Activated T-cell treated with anti-CD3 and anti-CD28 coated beads for 48 hours (primary cell): ENCODE results near the gene RNF2.
"Not testable (repeated sequence)": the region's sequence is repeated elsewhere in the genome, so short reads cannot be mapped to it uniquely, and the experiment has no call there.

Source experiments
- DNase-seq: peaks from one replicate; pipeline ENCODE4 v3.0.0-alpha.2; 2020; ENCODE audit warnings: low read depth

The RNF2 gene

GRCh38 chr1:185044981-185045813 is at the start of gene RNF2:
RNF2 (plus strand) TSS chr1:185045558; CDS start chr1:185087554, 41,996 bp downstream.
- peak; percentile 81 for DNase-seq

GRCh38 chr1:184999974-185000373 is 45.4 kb upstream of the RNF2 start:
- not testable (repeated sequence) for DNase-seq

GRCh38 chr1:185001312-185001880 is 44.0 kb upstream of the RNF2 start:
- not testable (repeated sequence) for DNase-seq

GRCh38 chr1:185008838-185009237 is 36.5 kb upstream of the RNF2 start:
- DNase-seq, result no peak

GRCh38 chr1:185010361-185010760 is 35.0 kb upstream of the RNF2 start:
- no peak for DNase-seq

- DNase-seq, result no peak
Observed at GRCh38 chr1:185014941-185015340, 30.4 kb upstream of the RNF2 start.

GRCh38 chr1:185015631-185016030 is 29.7 kb upstream of the RNF2 start:
- DNase-seq, result no peak

- no peak for DNase-seq
Observed at GRCh38 chr1:185016880-185017279, 28.5 kb upstream of the RNF2 start.

GRCh38 chr1:185017338-185017737 is 28.0 kb upstream of the RNF2 start:
- DNase-seq, result no peak

GRCh38 chr1:185017966-185018365 is 27.4 kb upstream of the RNF2 start:
- DNase-seq, result no peak

- no peak for DNase-seq
Observed at GRCh38 chr1:185027252-185027882, 18.0 kb upstream of the RNF2 start.

GRCh38 chr1:185033686-185034085 is 11.7 kb upstream of the RNF2 start:
- DNase-seq, result no peak

GRCh38 chr1:185035258-185035657 is 10.1 kb upstream of the RNF2 start:
- DNase-seq, result no peak

- DNase-seq, result no peak
Observed at GRCh38 chr1:185038813-185039376, 6.5 kb upstream of the RNF2 start.

GRCh38 chr1:185039726-185040407 is 5.5 kb upstream of the RNF2 start:
- no peak for DNase-seq

GRCh38 chr1:185040408-185040735 is 5.0 kb upstream of the RNF2 start:
- DNase-seq, result no peak

- no peak for DNase-seq
Observed at GRCh38 chr1:185041742-185042141, 3.6 kb upstream of the RNF2 start.

GRCh38 chr1:185042737-185043136 is 2.6 kb upstream of the RNF2 start:
- no peak for DNase-seq

GRCh38 chr1:185044387-185044786 is 971 bp upstream of the RNF2 start:
- DNase-seq, result no peak

- DNase-seq, result peak; percentile 33
Observed at GRCh38 chr1:185045814-185046492, 595 bp downstream of the RNF2 start.

GRCh38 chr1:185046668-185047067 is 1.3 kb downstream of the RNF2 start:
- no peak for DNase-seq

- no peak for DNase-seq
Observed at GRCh38 chr1:185049670-185050069, 4.3 kb downstream of the RNF2 start.
